Erythroblast (primary cell): ENCODE measurements around the gene LAPTM4A.

Experiments
- DNase-seq, 2 experiments: peaks; one replicate each; lab custom pipeline; 2025; lab: John Stamatoyannopoulos, UW
- GATA1 ChIP-seq: IDR thresholded peaks from 2 replicates; pipeline ENCODE4 v1.6.1; 2011; ENCODE audit warnings: low read depth, mild to moderate bottlenecking, control low read depth, low read length, moderate library complexity
- POLR2A ChIP-seq: IDR thresholded peaks from 2 replicates; pipeline ENCODE4 v1.6.1; 2011; ENCODE audit warnings: mild to moderate bottlenecking, low read length

Gene LAPTM4A

GRCh38 chr2:20051532-20052228 is at the start of gene LAPTM4A:
TSS of gene LAPTM4A (minus strand) at chr2:20051628. CDS start at chr2:20051520, 108 bp downstream.
- peak; percentile 99 to 100 for DNase-seq
- TF ChIP-seq POLR2A (peak; percentile 95), GATA1 (no peak)

- TF ChIP-seq POLR2A = no peak
- TF ChIP-seq GATA1 = no peak
- DNase-seq = no peak
Observed at GRCh38 chr2:20100711-20101110, 49.3 kb upstream of the LAPTM4A start.

- TF ChIP-seq POLR2A = no peak
- no peak for TF ChIP-seq GATA1
- DNase-seq = no peak
Observed at GRCh38 chr2:20099780-20100179, 48.4 kb upstream of the LAPTM4A start.

- TF ChIP-seq POLR2A (no peak), GATA1 (no peak)
- DNase-seq = peak; percentile 86 to 91
Observed at GRCh38 chr2:20097889-20098714, 46.7 kb upstream of the LAPTM4A start.

GRCh38 chr2:20095469-20095868 is 44.0 kb upstream of the LAPTM4A start:
- TF ChIP-seq POLR2A (no peak), GATA1 (no peak)
- DNase-seq = no peak

- TF ChIP-seq POLR2A (no peak), GATA1 (no peak)
- no peak for DNase-seq
Observed at GRCh38 chr2:20094955-20095354, 43.5 kb upstream of the LAPTM4A start.

GRCh38 chr2:20094142-20094755 is 42.8 kb upstream of the LAPTM4A start:
- no peak for DNase-seq
- TF ChIP-seq POLR2A (no peak), GATA1 (no peak)

GRCh38 chr2:20093263-20094141 is 42.1 kb upstream of the LAPTM4A start:
- DNase-seq = peak; percentile 27 to 32
- TF ChIP-seq POLR2A (no peak), GATA1 (no peak)

GRCh38 chr2:20092901-20093235 is 41.4 kb upstream of the LAPTM4A start:
- TF ChIP-seq GATA1 = no peak
- TF ChIP-seq POLR2A = no peak

GRCh38 chr2:20092226-20092900 is 40.9 kb upstream of the LAPTM4A start:
- DNase-seq = no peak
- TF ChIP-seq GATA1 (no peak), POLR2A (no peak)

More at GRCh38 chr2:20092901-20093235, 41.4 kb upstream of the LAPTM4A start:
- no peak for DNase-seq

GRCh38 chr2:20091305-20091991 is 40.0 kb upstream of the LAPTM4A start:
- peak; percentile 21 to 35 for DNase-seq
- TF ChIP-seq GATA1 (no peak), POLR2A (no peak)
